ENCODE measurements around the gene CRB3. TPM values are rescaled to one million over a fixed set of nuclear protein-coding genes. Genes with fewer than 3 reads are reported as not detected.

The CRB3 gene
- total and polyA plus RNA-seq, 2 of the 8 experiments (the other 6 are each of a cell fraction or from before 2014, with no cell fraction given): 21.1 to 24.6 TPM

GRCh38 chr19:6499052-6499790 is 35.1 kb downstream of the CRB3 start:
- Histone ChIP-seq H3K4me2 (ENCODE audit: insufficient read depth in 1 of 2, low read depth in 2 of 2, low read length in 2 of 2) (no peak overlapping the region), H3K9me3 (ENCODE audit: insufficient read depth in 2 of 2, low read depth in 1 of 2, low read length in 1 of 2) (no peaks in the 10 kb centered on the region), H3K56ac (replicated peaks; ENCODE audit: insufficient read length, low read depth, low read length) (no peak overlapping the region), H3K9ac (replicated peaks in 1 of 4; ENCODE audit: extremely low read depth in 1 of 4, low read depth in 3 of 4, low read length in 3 of 4) (no peak overlapping the region), H4K20me1 (replicated peaks in 1 of 2; ENCODE audit: control insufficient read depth in 1 of 2, insufficient read depth in 2 of 2, low read length in 2 of 2) (no peaks in the 10 kb centered on the region), H2BK15ac (ENCODE audit: low read length) (no peak overlapping the region), H4K5ac (ENCODE audit: insufficient read length, low read depth, low read length) (no peak overlapping the region), H3K4me3 (ENCODE audit: extremely low read depth in 1 of 4, insufficient read depth in 2 of 4, low read depth in 3 of 4, low read length in 4 of 4) (no peak overlapping the region), H3K36me3 (ENCODE audit: control insufficient read depth in 2 of 4, insufficient read depth in 4 of 4, low read length in 3 of 4) (peaks cover 0 to 5% (median under 1%) of the 10 kb centered on the region in 4 experiments; a peak in 1 of 8 replicates), H3K79me1 (ENCODE audit: low read depth, low read length) (no peaks in the 10 kb centered on the region), H3K23me2 (ENCODE audit: low read depth, low read length) (peaks cover 10% of the 10 kb centered on the region), H3K4ac (replicated peaks; ENCODE audit: insufficient read length, low read depth, low read length) (no peak overlapping the region), H3K27ac (ENCODE audit: low read depth, low read length) (no peak overlapping the region), H2AFZ (ENCODE audit: low read length) (no peak overlapping the region), H3K27me3 (replicated peaks in 1 of 4; ENCODE audit: control insufficient read depth in 3 of 4, extremely low read depth in 1 of 4, insufficient read depth in 3 of 4, low read length in 3 of 4) (peaks cover 0 to 8% (median 7%) of the 10 kb centered on the region in 4 experiments; a peak in 4 of 7 replicates), H3K79me2 (ENCODE audit: control insufficient read depth in 1 of 2, insufficient read depth in 2 of 2, low read length in 2 of 2) (no peaks in the 10 kb centered on the region), H2BK5ac (ENCODE audit: low read depth, low read length) (no peak overlapping the region), H4K91ac (replicated peaks; ENCODE audit: insufficient read length, low read length) (no peak overlapping the region), H2AK5ac (ENCODE audit: low read depth, low read length) (no peak overlapping the region), H3K23ac (ENCODE audit: insufficient read length) (no peak overlapping the region), H2BK12ac (ENCODE audit: low read depth, low read length) (no peak overlapping the region), H4K8ac (ENCODE audit: extremely low read depth, insufficient read depth, low read length) (no peak overlapping the region), H2BK20ac (ENCODE audit: low read length) (no peak overlapping the region), H3K14ac (ENCODE audit: insufficient read length) (no peak overlapping the region), H3K4me1 (replicated peaks in 1 of 4; ENCODE audit: control insufficient read depth in 3 of 4, insufficient read depth in 4 of 4, low read length in 3 of 4) (peaks cover 0 to 10% (median 7%) of the 10 kb centered on the region in 4 experiments; a peak in 5 of 7 replicates), H2BK120ac (replicated peaks; ENCODE audit: low read depth, low read length) (no peak overlapping the region), H3K18ac (ENCODE audit: extremely low read depth, low read length) (no peak overlapping the region)
- TF ChIP-seq EZH2 (IDR thresholded peaks at IDR 0.05; ENCODE audit: low read depth, low read length, severe bottlenecking) (no peak), TCF12 (IDR thresholded peaks at IDR 0.05; ENCODE audit: low read depth, low read length) (no peak), GTF2F1 (IDR thresholded peaks at IDR 0.05; ENCODE audit: borderline replicate concordance, low read depth, low read length) (no peak), USF2 (IDR thresholded peaks at IDR 0.05; ENCODE audit: low read length) (no peak)
- FAIRE-seq: no peak
- ChIA-PET CTCF (ENCODE audit: partially characterized antibody) (interaction anchor here (0.6 to 4.8 kb wide), 5 partner anchors 7 to 452 kb away, joined by 3 to 30 read pairs (median 4); partner anchors contain the start of gene DENND1C), POLR2A (ENCODE audit: partially characterized antibody) (interaction anchor here (1.1 to 1.3 kb wide), 2 partner anchors 9 to 23 kb away, joined by 3 to 4 read pairs; no protein-coding TSS in a partner anchor)
- 88% methylated on average over 15 of the region's 17 CpGs; no CpG with 5 or more reads in 1 of the 2 experiments for WGBS, 2 experiments (ENCODE audit: extremely low coverage in 1 of 2, insufficient coverage in 1 of 2, insufficient read length in 1 of 2, insufficient replicate concordance in 2 of 2, low coverage in 1 of 2, low lambda C conversion rate in 2 of 2, missing lambda C conversion rate in 1 of 2)
- DNase-seq (ENCODE audit: low read depth in 1 of 2, low spot score in 2 of 2): no peak

Measured in H1 (cell line).